MM.1S (cell line): ENCODE data around the gene TVP23C.

Experiments
- DNase-seq: peaks from one replicate; pipeline ENCODE4 v3.0.0-alpha.2; 2015
- H2AFZ ChIP-seq: fragments of 300-600 bp; sonication (generic); 2 replicates; pipeline ENCODE4 v1.6.0; 2016; ENCODE audit warnings: antibody characterized with exemption, low read length
- H3F3A ChIP-seq: fragments of 300-600 bp; sonication (generic); 2 replicates; pipeline ENCODE4 v1.6.1; 2016; ENCODE audit warnings: mild to moderate bottlenecking, antibody characterized with exemption, low read length, moderate library complexity, mixed read lengths; ENCODE audit not compliant: insufficient read depth
- H3K27ac ChIP-seq: fragments of 300-600 bp; sonication (generic); 2 replicates; pipeline ENCODE4 v1.5.1; 2016; ENCODE audit warnings: mild to moderate bottlenecking, low read length
- H3K27me3 ChIP-seq: fragments of 300-600 bp; sonication (generic); replicated peaks from 2 replicates; pipeline ENCODE4 v1.6.0; 2016; ENCODE audit warnings: low read length; ENCODE audit not compliant: insufficient read depth
- H3K36me3 ChIP-seq: fragments of 300-600 bp; sonication (generic); replicated peaks from 2 replicates; pipeline ENCODE4 v1.6.1; 2016; ENCODE audit warnings: mild to moderate bottlenecking, low read length, mixed read lengths; ENCODE audit not compliant: insufficient read depth
- H3K4me1 ChIP-seq: fragments of 300-600 bp; sonication (generic); 2 replicates; pipeline ENCODE4 v1.6.1; 2016; ENCODE audit warnings: low read length, mixed read lengths
- H3K4me2 ChIP-seq: fragments of 300-600 bp; sonication (generic); 2 replicates; pipeline ENCODE4 v1.6.0; 2016; ENCODE audit warnings: low read depth, low read length
- H3K4me3 ChIP-seq: fragments of 300-600 bp; sonication (generic); 2 replicates; pipeline ENCODE4 v1.5.1; 2016; ENCODE audit warnings: low read length, mixed read lengths
- H3K79me2 ChIP-seq: fragments of 300-600 bp; sonication (generic); 2 replicates; pipeline ENCODE4 v1.6.1; 2016; ENCODE audit warnings: mixed run types, low read length, mixed read lengths
- H3K9ac ChIP-seq: fragments of 300-600 bp; sonication (generic); 2 replicates; pipeline ENCODE4 v1.6.1; 2016; ENCODE audit warnings: low read length, mixed read lengths
- H3K9me2 ChIP-seq: fragments of 300-600 bp; sonication (generic); replicated peaks from 2 replicates; pipeline ENCODE4 v1.6.1; 2016; ENCODE audit warnings: mild to moderate bottlenecking, low read length, mixed read lengths; ENCODE audit not compliant: insufficient read depth
- H3K9me3 ChIP-seq: fragments of 300-600 bp; sonication (generic); replicated peaks from 2 replicates; pipeline ENCODE4 v1.6.1; 2016; ENCODE audit warnings: mild to moderate bottlenecking, low read length, mixed read lengths; ENCODE audit not compliant: insufficient read depth
- H4K20me1 ChIP-seq: fragments of 300-600 bp; sonication (generic); 2 replicates; pipeline ENCODE4 v1.6.1; 2016; ENCODE audit warnings: mild to moderate bottlenecking, low read length, moderate library complexity, mixed read lengths; ENCODE audit not compliant: insufficient read depth
- EZH2 ChIP-seq: fragments of 300-600 bp; sonication (generic); optimal IDR thresholded peaks from 2 replicates; pipeline ENCODE3; 2017; ENCODE audit warnings: low read depth, mild to moderate bottlenecking, antibody characterized with exemption, low read length, mixed read lengths
- EZH2phosphoT487 ChIP-seq: fragments of 300-600 bp; sonication (generic); IDR thresholded peaks from 2 replicates; pipeline ENCODE4 v1.6.1; 2018; ENCODE audit warnings: antibody characterized with exemption, low read length
- TF ChIP-seq, protein P1 (sequence below): fragments of 300-600 bp; sonication (generic); IDR thresholded peaks from 2 replicates; pipeline ENCODE4 v1.5.1; 2016; ENCODE audit warnings: antibody characterized with exemption, low read length, mixed read lengths

TVP23C gene

GRCh38 chr17:15481481-15481880 is 81.8 kb downstream of the TVP23C start:
- Histone ChIP-seq H3K9me3 (no peaks in the 10 kb centered on the region), H3K79me2 (no peaks in the 10 kb centered on the region), H3K9ac (no peak overlapping the region), H3K27me3 (no peaks in the 10 kb centered on the region), H3K4me1 (no peaks in the 10 kb centered on the region), H2AFZ (no peak overlapping the region), H3K4me2 (no peak overlapping the region), H3K27ac (no peak overlapping the region), H3K4me3 (no peak overlapping the region), H4K20me1 (no peaks in the 10 kb centered on the region), H3K36me3 (no peaks in the 10 kb centered on the region), H3K9me2 (no peaks in the 10 kb centered on the region), H3F3A (no peaks in the 10 kb centered on the region)
- no peak for TF ChIP-seq EZH2phosphoT487
- TF ChIP-seq EZH2: no peak
- TF ChIP-seq, protein P1, sequence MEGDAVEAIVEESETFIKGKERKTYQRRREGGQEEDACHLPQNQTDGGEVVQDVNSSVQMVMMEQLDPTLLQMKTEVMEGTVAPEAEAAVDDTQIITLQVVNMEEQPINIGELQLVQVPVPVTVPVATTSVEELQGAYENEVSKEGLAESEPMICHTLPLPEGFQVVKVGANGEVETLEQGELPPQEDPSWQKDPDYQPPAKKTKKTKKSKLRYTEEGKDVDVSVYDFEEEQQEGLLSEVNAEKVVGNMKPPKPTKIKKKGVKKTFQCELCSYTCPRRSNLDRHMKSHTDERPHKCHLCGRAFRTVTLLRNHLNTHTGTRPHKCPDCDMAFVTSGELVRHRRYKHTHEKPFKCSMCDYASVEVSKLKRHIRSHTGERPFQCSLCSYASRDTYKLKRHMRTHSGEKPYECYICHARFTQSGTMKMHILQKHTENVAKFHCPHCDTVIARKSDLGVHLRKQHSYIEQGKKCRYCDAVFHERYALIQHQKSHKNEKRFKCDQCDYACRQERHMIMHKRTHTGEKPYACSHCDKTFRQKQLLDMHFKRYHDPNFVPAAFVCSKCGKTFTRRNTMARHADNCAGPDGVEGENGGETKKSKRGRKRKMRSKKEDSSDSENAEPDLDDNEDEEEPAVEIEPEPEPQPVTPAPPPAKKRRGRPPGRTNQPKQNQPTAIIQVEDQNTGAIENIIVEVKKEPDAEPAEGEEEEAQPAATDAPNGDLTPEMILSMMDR: no peak
- DNase-seq: no peak

DNA sequence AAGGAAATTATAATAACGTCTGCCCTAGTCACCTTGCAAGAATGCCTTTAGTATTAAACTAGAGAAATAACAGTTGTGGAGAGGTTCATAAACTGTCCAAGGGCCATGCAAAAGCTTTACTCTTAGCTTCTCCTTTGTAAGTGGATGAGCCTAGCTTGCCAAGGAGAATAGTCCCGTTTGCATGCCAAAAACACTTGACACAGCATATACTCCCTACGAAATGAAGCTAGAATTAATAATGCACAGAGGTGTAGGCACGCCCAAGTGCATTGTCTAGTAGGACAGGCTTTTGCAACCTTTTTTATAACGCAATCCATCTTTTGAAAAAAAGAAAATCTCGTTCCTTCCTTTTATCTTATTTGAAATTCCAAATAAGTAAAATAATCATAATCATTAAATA is 83.1 kb downstream of the TVP23C start:
- Histone ChIP-seq H3K9ac (no peak overlapping the region), H3K4me1 (no peaks in the 10 kb centered on the region), H3K4me3 (no peak overlapping the region), H4K20me1 (no peaks in the 10 kb centered on the region), H3K36me3 (no peaks in the 10 kb centered on the region), H3K27me3 (no peaks in the 10 kb centered on the region), H3K9me2 (no peaks in the 10 kb centered on the region), H3F3A (no peaks in the 10 kb centered on the region), H3K27ac (no peak overlapping the region), H3K79me2 (no peaks in the 10 kb centered on the region), H2AFZ (no peak overlapping the region), H3K9me3 (no peaks in the 10 kb centered on the region), H3K4me2 (no peak overlapping the region)
- TF ChIP-seq, protein P1: no peak
- DNase-seq: no peak

GRCh38 chr17:15479703-15480102 is 83.6 kb downstream of the TVP23C start:
- Histone ChIP-seq H3K4me2 (no peak overlapping the region), H3F3A (no peaks in the 10 kb centered on the region), H3K36me3 (no peaks in the 10 kb centered on the region), H3K9ac (no peak overlapping the region), H3K27me3 (no peaks in the 10 kb centered on the region), H3K9me2 (no peaks in the 10 kb centered on the region), H3K9me3 (no peaks in the 10 kb centered on the region), H3K4me3 (no peak overlapping the region), H3K79me2 (no peaks in the 10 kb centered on the region), H3K4me1 (no peaks in the 10 kb centered on the region), H3K27ac (no peak overlapping the region), H4K20me1 (no peaks in the 10 kb centered on the region), H2AFZ (no peak overlapping the region)
- TF ChIP-seq, protein P1: no peak
- TF ChIP-seq EZH2 (no peak), EZH2phosphoT487 (no peak)
- no peak for DNase-seq

- Histone ChIP-seq H3K9me3 (no peaks in the 10 kb centered on the region), H3K27ac (no peak overlapping the region), H3K4me1 (no peaks in the 10 kb centered on the region), H3K9ac (no peak overlapping the region), H3K4me3 (no peak overlapping the region), H2AFZ (no peak overlapping the region), H3K79me2 (no peaks in the 10 kb centered on the region), H3K4me2 (no peak overlapping the region), H3F3A (no peaks in the 10 kb centered on the region), H3K36me3 (no peaks in the 10 kb centered on the region), H4K20me1 (no peaks in the 10 kb centered on the region), H3K27me3 (no peaks in the 10 kb centered on the region), H3K9me2 (no peaks in the 10 kb centered on the region)
- TF ChIP-seq, protein P1: no peak
- TF ChIP-seq EZH2: no peak
- TF ChIP-seq EZH2phosphoT487: no peak
- no peak for DNase-seq
Measured at GRCh38 chr17:15478845-15479244, 84.4 kb downstream of the TVP23C start.
